B cell (primary cell): ENCODE data around the gene OASL.

Experiments
- CTCF ChIP-seq: fragments of 200-600 bp; IDR thresholded peaks from one replicate; pipeline ENCODE4 v1.8.0; 2022; ENCODE audit warnings: antibody characterized with exemption, mild to moderate bottlenecking
- EZH2 ChIP-seq: IDR thresholded peaks from 2 replicates; pipeline ENCODE4 v1.6.1; 2012; ENCODE audit warnings: borderline replicate concordance, low read depth, mild to moderate bottlenecking, moderate library complexity, low read length; ENCODE audit not compliant: insufficient read depth, poor library complexity, severe bottlenecking

- TF ChIP-seq CTCF (no peak), EZH2 (no peak)
Measured at GRCh38 chr12:121018860-121019617, 20.0 kb downstream of the OASL start.
